IMR-90 (cell line): ENCODE data around the gene PPP1R12C.

ENCODE experiments used
- ELK1 ChIP-seq: fragments of 150-350 bp; IDR thresholded peaks from 2 replicates; pipeline ENCODE4 v1.6.1; 2016; ENCODE audit warnings: low read depth, mild to moderate bottlenecking, low read length, moderate library complexity, borderline replicate concordance
- FOS ChIP-seq: fragments of 150-350 bp; IDR thresholded peaks from 2 replicates; pipeline ENCODE4 v1.6.1; 2016; ENCODE audit warnings: low read depth, low read length
- MAZ ChIP-seq: IDR thresholded peaks from 2 replicates; pipeline ENCODE4 v1.6.1; 2012; ENCODE audit warnings: low read depth, mild to moderate bottlenecking, low read length, improper control_type of control experiment, moderate library complexity, borderline replicate concordance
- MXI1 ChIP-seq: IDR thresholded peaks from 2 replicates; pipeline ENCODE4 v1.6.1; 2012; ENCODE audit warnings: low read depth, mild to moderate bottlenecking, low read length, moderate library complexity, borderline replicate concordance
- POLR2A ChIP-seq: IDR thresholded peaks from 2 replicates; pipeline ENCODE4 v1.6.1; 2012; ENCODE audit warnings: mild to moderate bottlenecking, low read depth, low read length
- RCOR1 ChIP-seq: IDR thresholded peaks from 2 replicates; pipeline ENCODE4 v1.6.1; 2012; ENCODE audit warnings: mild to moderate bottlenecking, low read length, improper control_type of control experiment; ENCODE audit not compliant: insufficient replicate concordance
- RFX5 ChIP-seq: IDR thresholded peaks from 2 replicates; pipeline ENCODE4 v1.8.0; 2012; ENCODE audit warnings: low read depth, mild to moderate bottlenecking, low read length, moderate library complexity
- SMC3 ChIP-seq: fragments of 150-350 bp; IDR thresholded peaks from 2 replicates; pipeline ENCODE4 v1.6.1; 2016; ENCODE audit warnings: low read depth, mild to moderate bottlenecking, antibody characterized with exemption, low read length, moderate library complexity
- TF ChIP-seq, protein P1 (sequence below): conservative IDR thresholded peaks from 2 replicates; pipeline ENCODE4 v1.5.1; 2012; ENCODE audit warnings: mild to moderate bottlenecking, low read depth, low read length, improper control_type of control experiment

GRCh38 chr19:55086730-55087541, 30.5 kb downstream of the PPP1R12C start:
- no peak for TF ChIP-seq FOS
- TF ChIP-seq RFX5: no peak
- TF ChIP-seq, protein P1, sequence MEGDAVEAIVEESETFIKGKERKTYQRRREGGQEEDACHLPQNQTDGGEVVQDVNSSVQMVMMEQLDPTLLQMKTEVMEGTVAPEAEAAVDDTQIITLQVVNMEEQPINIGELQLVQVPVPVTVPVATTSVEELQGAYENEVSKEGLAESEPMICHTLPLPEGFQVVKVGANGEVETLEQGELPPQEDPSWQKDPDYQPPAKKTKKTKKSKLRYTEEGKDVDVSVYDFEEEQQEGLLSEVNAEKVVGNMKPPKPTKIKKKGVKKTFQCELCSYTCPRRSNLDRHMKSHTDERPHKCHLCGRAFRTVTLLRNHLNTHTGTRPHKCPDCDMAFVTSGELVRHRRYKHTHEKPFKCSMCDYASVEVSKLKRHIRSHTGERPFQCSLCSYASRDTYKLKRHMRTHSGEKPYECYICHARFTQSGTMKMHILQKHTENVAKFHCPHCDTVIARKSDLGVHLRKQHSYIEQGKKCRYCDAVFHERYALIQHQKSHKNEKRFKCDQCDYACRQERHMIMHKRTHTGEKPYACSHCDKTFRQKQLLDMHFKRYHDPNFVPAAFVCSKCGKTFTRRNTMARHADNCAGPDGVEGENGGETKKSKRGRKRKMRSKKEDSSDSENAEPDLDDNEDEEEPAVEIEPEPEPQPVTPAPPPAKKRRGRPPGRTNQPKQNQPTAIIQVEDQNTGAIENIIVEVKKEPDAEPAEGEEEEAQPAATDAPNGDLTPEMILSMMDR: no peak
- no peak for TF ChIP-seq ELK1
- TF ChIP-seq RCOR1: no peak
- no peak for TF ChIP-seq SMC3
- TF ChIP-seq POLR2A: no peak
- peak; percentile 52; the same call in 1 of the 2 replicates for TF ChIP-seq MXI1
- 0 out of 2 replicates have a peak, but pooled peaks have one; percentile 37 for TF ChIP-seq MAZ
